NCI-H2029 (cell line): ENCODE results near the gene CABCOCO1.

ENCODE experiments used
- DNase-seq: peaks from one replicate; lab custom pipeline; 2025; lab: John Stamatoyannopoulos, UW

CABCOCO1 gene

DNA sequence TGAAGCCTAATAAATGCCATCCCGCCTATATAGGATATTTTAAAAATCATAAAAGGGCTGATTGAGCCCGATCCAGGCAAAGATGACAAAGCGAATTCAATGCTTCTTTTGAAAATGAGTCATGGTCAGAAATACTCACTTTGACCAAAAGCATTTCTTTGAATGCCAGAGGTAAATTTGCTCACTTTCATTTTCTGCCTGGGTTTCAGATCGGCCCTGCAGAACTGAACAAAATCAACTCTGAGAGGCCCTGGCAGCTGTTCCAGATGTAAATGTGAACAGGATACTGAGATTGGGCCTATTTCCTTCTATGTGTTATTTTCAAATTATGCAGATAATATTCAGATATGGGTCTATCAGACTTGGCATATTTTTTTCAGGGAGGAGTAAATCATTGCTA lies 124.0 kb downstream of the CABCOCO1 start:
- no peak for DNase-seq

DNA sequence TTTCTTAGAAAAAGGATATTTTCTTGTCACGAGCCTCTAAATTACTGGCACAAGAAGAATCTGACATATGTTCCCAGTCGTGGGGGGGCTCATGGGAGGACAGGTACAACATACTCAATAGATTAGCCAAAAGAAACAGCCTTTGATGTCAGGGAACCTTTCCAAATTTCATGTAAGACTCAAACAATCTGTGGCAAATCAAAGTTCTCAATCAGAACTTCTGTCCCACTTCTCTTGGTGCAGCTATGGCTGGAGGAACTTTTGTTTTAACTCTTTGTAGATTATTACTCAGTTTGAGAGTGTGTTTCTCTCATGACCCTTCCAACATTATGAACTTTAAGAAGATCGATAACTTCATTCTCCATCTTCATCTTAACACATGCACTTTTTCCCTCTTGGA lies 124.4 kb downstream of the CABCOCO1 start:
- DNase-seq = no peak

DNA sequence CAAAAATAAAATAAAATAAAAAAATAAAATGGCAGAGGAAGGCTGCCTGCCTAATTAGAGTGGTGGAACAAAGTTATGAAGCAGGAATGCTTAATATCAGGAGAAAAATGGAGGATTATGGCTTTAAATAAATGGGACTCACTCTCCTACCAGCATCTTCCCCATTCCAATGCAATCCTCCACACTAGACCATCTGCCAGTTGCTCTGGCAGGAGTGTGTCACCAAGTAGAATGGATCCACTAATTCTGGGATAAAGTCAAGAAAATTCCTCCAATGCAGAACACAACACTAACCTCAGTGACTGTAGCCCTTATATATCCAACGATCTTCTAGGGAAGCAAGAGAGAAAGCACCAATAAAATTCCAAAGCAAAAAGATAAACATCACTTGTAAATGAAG lies 126.3 kb downstream of the CABCOCO1 start:
- DNase-seq = no peak

DNA sequence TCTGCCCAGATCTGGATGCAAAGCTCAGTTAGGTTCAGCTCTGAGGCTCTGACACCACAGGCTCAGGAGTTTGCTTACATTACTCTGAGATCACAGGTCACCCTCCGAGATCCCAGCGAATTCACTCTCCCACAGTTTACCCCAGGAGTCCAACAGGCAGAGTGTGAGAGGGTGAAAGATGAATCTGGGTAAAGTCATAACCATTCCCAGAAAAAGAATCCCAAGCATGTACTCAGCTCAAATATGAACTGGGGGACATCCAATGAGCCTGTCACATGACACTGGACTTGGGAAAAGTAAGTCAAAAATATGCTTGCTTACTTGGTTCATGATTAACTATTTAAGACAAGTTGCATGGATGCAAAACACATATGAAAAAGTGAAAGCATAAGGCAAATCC lies 128.5 kb downstream of the CABCOCO1 start:
- no peak for DNase-seq

DNA sequence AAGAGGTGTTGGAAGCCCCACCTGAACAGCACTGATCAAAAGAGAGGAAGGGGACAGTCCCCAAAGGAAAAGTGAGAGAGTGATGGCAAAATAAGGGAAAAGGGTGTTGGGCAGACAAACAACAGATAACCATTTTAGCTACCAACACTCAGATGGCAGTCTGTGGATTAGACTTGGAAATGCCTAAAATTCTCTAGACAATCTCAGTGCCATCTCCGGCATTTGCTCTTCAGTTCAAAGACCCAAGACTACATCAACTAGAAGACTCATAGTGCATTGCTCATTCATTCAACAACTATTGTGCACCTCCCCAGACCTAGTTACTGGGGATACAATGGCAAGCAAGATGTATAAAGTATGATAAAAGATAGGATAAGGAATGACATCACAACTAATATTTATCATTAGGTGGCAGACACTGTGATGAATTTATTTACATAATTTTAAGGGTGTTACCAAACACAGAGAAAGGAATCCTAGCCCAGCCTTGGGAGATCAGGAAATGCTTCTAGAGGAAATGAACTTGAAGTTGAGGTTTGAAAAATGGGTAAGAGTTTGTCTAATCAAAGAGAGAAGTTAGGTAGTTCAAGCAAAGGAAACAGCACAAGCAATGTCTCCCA lies 129.5 kb downstream of the CABCOCO1 start:
- DNase-seq = no peak

DNA sequence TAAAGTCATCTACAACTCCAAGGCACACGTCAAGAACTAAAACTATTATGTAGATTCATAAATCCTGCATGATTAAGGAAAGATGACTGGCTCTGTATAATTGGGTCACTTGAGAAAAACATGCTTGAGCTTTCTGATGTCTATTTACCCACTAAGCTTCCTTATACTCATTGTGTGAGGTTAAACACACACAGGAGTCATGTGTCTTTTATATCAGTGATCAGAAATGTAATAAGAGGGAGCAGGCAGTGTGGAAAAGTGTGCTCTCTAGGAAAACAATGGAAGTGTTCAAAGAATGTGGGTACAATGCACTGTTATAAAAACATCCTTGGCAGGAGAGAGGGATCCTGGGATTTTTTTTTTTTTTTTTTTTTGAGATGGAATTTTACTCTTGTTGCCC lies 130.2 kb downstream of the CABCOCO1 start:
- peak; percentile 37 for DNase-seq

DNA sequence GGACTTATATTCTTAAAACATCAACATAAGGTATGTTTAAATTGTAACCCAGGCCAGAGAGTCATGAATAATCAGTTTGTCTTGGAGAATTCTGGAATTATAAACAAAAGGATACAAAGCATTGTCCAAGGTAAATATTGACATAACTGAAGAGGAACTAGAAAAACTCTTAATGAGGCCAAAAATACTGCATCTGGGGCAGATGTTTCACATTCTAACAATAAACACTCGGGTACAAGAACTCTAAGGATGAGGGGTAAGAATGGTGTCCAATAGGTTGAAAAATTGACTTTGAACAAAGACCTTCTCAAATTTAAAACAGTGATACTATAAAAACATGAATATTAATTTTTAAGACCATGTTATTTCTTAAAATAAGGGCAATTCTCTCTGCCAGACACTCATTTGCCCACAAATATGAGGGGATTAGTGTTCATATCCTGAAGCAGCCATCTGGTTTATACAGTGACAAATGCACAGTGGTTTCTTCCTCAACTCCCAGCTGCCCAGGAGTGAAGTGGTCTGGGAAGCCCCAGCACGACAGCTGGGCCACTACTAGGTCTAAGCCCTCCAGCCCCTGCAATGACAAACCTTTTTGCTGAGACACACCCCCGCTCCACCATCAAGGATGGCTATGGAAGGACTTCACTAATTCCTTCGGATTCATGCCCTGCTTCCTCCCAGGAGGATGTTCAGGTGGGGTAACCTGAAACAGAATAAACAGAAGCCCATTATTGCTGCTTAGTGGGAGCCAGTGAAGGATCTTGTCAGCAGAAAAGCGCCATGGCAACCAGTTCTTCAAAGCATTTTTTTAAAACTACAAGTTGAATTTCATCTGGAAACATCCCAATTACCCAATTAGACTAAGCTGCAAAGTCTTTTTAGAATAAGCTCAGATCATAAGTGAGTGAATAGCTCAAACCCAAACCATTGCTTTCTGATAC lies 131.3 kb downstream of the CABCOCO1 start:
- peak; percentile 75 for DNase-seq

DNA sequence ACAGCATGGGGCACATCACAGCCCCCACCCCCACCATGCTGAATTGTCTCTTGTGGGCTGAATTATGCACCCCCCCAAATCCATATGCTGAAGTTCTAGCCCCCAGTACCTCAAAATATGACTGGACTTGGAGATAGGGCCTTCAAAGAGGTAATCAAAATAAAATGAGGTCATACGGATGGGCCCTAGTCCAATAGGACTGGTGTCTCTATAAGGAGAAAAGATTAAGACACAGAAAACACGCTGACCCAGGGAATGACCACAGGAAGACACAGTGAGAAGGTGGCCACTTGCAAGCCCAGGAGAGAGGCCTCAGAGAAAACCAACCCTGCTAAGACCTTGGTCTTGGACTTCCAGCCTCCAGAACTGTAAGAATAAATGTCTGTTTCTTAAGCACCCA lies 132.4 kb downstream of the CABCOCO1 start:
- DNase-seq = no peak

DNA sequence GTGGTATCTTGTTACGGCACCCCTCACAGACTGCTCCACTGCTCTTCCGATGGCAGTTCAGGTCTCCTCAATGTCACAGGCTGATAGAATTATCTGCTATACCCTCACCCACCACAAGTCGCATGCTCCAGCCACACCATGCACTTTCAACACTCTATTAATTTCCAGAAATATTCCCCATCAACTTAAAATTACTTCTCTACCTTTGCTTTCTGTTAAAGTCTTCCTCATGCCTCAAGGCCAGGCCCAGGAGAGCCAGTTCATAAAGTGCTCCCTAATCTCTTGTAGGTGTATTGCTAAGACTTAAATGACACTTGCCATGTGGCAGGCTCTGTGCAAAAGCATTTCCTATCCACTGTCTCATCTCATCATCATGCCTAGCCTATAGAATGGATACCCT lies 132.8 kb downstream of the CABCOCO1 start:
- no peak for DNase-seq

DNA sequence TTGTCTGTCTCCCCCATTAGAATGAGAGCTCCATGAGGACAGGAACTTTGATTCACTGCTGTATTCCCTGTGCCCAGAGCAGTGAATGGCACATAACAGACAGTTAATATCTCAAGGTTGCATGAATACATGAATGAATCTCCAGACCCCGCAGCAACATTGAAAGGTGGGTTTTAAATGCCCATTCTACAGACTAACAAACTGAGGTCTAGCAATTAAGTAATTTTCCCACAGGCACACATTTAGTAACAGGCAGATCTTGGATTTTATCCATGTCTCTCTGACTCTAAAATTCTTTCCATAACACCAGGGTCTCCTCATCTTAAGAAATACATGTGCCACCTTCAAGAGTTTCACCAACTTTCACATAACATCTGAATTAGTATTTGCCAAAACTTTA lies 134.1 kb downstream of the CABCOCO1 start:
- no peak for DNase-seq

DNA sequence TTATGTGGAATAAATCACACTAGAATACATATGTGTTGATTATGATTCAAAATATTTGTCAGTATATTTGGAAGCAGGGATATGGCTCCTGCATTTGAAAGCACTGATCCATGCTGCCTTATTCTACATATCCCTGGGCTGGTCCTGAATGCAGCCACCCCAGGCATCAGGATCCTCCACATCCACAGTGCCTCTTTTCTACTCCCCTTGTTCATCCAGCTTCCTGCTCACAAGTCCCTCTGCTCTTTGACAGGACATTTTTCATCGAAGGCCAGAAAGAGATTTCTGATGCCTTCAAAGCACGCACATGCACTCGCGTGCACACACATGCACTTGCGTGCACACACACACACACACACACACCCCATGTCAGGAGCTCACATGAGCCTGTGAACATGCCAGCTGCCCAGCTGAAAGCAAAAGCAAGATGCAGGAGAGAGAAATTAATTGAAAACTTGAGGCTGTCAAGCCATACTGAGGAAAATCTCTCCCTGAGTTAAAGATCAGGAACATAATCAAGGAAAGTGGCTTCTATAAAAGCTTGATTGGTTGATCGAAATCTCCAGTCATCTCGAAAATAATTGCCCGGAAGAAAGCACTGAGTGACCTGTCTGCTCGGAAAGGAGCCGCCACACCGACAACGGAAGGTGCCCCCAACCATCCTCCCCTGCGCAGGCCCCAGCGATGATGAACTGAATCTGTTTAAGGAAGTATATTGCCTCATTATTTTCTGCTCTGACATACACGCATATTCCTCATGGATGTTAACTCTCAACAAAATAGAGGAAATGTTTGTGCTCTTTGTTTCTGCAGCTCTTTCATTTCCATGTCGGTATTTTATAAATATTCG lies 134.8 kb downstream of the CABCOCO1 start:
- DNase-seq = no peak

DNA sequence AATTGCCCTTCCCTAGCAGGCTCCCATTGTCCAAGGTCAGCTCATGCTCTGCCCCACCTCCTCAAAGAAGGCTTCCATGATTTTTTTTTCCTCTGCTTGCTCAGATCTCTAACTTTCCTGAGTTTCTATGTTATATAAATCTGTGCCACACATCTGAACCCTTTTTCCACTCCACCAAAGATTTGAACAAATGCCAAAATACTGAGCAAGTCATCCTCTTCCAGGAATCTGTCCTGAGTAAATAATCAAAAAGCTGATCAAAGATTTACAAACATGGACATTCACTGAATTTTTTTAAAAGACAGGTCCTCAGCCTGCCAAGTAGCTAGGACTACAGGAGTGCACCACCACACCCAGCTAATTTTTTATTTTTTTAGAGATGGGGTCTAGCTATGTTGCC lies 136.0 kb downstream of the CABCOCO1 start:
- no peak for DNase-seq

DNA sequence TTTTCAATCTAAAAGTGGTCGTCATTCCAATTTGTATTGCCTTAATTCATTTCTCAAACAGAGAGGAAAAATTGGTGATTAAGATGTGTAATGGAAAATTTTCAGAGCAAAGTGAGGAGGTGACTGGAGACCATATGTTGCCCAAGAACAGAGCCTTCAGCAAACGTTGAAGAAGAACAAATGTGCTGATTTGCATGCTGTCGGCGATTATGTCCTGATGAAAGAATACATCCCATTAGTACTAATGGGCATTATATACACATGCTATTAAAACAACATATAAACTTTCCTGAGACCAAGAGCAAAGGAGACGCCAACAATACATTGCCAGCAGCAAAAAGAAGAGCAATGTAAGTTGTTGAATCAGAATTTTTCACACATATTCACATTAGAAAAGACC lies 138.8 kb downstream of the CABCOCO1 start:
- no peak for DNase-seq

DNA sequence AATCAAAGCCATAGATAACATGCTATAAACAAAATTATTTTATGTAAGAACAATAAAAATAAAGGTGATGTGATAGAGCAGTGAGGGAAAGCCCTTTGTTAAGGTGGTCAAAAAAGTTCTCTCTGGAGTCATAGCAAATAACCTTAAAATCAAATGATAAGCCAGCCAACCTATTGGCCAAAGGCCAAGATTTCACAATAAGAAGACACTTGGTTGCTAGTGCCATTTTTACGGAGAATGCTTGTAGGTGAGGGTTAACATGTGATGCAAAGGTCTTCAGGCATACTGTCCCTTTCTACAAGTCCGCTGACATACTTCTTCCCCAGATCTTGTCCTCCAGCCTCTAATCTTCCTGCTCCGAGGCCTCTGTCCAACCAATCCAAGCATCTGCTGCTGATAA lies 140.5 kb downstream of the CABCOCO1 start:
- DNase-seq = no peak

DNA sequence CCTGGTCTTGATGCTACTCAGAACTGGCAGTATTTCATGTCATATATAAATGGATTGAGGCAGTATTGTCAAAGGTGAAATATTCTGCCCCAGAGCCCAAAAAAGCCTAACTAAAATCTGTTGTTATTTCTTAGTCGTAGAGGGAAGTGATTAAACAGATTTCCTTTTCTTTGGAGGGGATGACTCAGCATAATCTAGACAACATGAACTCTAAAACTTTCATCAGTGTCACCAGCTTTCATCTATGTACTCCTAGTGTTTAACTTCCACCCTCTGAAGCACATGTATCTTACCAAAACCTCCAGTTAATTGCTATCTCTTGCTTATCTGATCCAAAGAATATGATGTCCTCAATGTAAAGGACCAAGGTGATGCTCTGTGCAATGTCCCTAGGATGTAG lies 141.7 kb downstream of the CABCOCO1 start:
- DNase-seq = no peak

DNA sequence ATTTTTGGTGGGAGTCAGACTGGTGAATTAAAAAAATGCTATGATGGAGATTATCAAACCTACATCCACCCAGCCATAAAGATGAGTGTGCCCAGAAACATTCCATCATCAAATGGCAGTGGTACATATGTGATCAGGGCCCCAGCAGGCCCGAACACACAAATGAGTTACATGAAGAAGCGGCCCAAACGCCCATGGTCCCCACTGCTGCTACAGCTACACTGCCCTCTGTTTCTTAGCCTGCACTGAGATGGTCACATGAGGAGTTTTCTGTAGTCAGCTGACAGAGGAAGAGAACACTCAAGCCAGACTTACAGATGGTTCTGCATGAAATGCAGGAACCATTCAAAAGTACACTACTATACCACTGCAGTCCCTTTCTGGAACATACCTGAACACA lies 142.4 kb downstream of the CABCOCO1 start:
- no peak for DNase-seq

DNA sequence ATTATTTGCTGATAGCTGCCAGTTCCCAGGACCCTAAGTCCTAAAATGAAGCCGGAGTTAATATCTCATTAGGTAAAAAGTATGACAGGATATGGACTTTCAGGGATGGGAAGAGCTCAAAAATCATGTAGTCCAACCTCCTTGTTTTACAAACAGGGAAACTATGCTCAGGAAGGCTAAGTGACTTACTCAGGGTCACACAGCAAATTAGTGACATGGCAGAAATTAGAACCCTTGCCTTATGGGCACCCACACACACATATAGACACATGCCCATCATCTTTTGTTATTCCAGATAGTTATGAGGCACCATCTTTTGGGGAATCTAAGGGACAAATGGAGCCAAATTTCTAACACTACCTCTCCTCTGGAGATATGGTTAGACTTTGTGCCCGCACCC lies 147.5 kb downstream of the CABCOCO1 start:
- DNase-seq = no peak

DNA sequence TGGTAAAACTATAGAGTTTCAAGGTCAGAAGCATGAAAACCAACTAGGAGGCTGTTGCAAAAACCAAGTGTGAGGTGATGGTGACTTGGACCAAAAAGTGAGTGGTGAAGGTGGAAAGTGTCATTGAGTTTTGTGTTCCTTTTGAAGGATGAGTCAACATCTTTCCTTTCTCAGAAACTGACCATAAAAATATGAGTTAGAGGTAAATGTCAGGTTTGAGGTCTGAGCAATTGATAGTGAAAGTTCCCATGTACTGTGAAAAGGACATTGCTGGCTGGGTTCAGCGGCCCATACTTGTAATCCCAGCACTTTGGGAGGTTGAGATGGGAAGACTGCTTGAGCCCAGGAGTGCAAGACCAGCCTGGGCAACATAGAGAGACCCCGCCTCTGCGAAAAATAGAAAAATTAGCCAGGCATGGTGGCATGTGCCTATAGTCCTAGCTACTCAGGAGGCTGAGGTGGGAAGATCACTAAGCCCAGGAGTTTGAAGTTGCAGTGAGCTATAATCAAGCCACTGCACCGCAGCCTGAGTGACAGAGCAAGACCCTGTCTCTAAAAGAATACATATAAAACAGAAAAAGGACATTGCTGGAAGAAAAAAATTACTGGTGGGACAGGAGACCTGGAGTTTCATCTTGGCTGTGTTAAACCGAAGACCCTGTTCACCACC lies 149.5 kb downstream of the CABCOCO1 start:
- no peak for DNase-seq

DNA sequence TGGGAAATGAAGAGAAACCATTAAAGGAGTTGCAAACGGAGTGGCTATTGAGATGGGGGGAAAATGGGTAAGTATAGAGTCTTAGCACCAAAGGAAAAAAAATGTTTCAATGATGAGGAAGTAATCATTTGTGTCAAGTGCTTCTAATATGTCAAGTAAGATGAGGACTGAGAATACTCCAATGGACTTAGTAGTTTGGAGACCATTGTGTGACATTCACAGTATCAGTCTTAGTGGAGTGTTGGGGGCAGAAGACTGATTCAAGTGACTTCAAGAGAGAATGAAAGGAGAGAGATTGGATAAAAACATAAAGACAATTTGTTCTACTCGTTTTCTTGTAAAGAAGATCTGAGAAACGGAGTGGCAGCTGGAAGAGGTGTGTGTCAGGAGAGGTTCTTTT lies 150.2 kb downstream of the CABCOCO1 start:
- no peak for DNase-seq

DNA sequence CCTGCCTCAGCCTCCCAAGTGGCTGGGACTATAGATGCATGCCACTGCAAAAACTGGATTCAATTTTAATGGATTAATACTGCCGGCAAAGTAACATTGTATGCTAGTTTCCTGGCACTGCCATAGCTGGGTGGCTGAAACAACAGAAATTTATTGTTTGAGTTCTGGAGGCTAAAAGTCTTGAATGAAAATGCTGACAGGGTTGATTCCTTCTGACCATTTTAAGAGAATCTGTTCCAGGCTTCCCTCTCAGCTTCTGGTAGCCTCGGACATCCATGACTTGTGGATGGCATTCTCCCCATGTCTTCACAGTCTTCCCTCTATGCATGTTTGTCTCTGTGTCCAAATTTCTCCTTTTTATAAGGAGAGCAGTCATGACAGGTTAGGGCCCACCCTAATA lies 151.4 kb downstream of the CABCOCO1 start:
- DNase-seq = no peak

DNA sequence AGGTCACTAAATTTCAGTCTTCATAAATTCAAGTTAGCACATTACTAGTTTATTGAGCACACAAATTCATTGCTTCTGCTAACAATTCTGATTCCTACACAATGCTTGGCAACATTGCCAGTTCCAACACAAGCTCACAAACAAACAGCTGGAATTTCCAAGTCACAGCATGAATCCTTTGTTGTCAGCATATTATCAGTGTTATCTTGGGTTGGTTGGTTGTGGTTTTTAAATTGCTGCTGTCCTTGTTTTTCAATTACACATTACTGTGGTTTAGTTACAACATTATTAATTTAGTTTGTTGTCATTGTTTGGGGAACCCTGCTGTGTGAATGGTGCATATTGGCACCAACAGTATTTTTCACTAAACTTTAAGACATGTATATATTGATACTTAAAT lies 152.8 kb downstream of the CABCOCO1 start:
- no peak for DNase-seq
